Inflammatory macrophage (primary cell): ENCODE results near the gene TSPO.

ENCODE experiments used
- DNase-seq, 2 donors: peaks; one replicate each; pipeline ENCODE4 v3.0.0-alpha.2; 2020 to 2022

The TSPO gene

DNA sequence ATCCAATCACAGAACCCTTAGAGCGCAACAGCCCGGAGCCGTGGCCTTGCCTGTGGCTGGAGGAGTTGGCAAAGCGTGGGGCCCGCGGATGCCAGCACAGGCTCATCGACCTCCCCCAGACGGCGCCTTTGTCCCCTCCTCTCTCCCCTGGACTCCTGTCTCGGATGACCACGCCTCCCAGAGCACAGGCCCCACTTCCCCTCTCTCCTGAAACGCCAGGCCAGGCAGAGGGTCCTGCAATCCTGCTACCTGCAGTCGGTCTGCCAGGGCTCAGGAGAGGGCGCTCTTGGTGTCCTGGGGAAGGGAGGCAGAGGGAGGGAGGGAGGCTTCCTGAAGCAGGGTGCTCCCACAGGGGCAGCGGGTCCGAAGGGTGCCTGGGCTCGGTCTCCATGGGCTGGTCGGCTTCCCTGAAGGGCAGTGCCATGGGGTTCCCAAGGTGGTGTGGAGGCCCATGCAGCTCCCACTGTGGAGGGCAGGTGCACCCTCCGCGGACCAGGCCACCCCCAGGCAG is 52.2 kb downstream of the TSPO start:
- DNase-seq = no peak

DNA sequence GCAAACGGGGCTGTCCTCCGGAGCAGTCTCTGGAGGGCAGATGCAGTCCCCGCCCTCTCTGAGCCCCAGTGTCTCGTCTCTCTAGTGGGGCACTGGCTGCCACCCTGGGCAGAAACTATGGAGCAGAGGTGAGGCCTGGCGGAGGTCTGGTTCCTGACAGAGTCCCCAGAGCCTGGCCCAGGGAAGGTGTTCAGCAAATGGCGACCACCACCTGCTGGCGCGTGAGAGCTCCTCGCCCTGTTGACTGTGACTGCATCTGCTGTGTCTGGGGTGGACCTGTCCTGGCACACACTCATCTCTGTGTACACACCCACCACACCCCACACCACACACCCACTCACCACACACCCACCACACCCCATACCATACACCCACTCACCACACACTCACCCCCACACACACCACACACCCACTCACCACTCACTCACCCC is 53.9 kb downstream of the TSPO start:
- DNase-seq = no peak

DNA sequence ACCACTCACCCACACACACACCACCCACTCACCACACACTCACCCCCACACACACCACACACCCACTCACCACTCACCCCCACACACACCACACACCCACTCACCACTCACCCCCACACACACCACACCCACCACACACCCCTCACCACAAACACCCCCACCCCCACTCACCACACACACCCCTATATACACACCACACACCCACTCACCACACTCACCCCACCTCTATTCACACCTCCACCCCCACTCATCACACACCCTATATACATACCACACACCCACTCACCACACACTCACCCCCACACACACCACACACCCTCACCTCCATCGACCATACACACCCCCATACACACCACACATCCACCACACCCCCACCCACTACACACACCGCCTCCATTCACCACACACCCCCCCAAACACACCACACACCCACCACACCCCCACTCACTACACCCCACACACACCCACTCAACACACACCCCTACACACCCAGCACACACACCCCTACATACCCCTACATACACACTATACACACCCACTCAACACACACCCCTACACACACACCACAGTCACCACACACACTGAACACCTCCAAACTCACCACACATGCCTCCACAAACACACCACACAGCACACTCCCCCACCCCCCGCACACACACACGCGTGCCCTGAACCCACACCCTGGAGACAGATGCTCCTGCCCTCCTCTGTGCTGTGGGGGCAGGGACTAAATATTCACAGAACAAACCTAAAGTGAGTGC is 54.6 kb downstream of the TSPO start:
- DNase-seq = no peak

DNA sequence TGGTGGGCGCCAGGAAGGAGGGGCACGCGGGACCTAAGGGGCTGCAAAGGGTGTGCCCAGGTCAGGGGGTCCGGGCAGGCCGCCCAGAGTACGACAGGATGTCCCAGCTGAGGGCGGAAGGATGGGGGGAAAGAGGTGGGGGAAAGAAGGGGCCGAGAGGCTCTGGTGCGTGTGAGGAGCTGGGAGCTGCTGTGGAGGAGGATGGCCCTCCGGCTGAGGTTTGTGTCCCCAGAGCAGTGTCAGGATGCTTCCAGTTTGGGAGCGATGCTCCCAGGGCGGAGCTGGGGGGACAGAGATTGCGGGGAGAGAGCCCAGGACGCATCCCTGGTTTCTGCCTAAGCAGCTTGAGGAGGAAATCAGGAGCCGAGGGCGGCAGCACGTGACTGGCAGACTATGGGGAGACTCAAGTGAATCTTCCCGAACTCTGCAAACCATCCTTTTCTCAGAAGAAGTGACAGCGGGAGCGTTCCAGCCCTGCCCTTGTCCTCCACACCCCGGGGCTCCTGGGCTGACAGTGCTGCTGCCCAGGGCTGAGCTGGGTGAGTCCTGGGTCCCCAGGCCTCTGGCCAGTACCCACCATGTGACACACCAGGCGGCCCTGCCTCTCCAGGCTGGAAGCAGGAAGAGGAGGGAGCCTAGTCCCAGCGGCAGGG is 55.3 kb downstream of the TSPO start:
- peak in 1 of 2 donors; percentile 6 for DNase-seq

DNA sequence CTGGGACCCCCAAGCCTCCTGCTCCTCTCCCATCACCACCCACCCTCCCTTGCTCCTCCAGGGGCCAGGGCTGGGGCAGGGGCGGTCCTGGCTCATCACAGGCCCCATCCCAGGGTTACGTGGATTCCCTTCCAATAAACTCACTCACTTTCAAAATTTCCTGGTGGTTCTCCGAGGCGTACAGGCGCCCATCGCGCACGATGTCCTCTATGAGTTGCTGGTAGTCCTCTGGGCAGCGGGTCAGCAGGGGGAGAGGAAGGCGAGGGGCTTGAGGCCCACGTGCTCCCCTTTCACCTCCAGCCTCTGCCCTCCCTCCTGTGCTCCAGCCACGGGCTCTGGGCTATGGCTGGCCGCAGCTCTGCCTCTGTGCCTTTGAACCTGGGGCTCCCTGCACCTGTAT is 56.0 kb downstream of the TSPO start:
- DNase-seq = no peak

DNA sequence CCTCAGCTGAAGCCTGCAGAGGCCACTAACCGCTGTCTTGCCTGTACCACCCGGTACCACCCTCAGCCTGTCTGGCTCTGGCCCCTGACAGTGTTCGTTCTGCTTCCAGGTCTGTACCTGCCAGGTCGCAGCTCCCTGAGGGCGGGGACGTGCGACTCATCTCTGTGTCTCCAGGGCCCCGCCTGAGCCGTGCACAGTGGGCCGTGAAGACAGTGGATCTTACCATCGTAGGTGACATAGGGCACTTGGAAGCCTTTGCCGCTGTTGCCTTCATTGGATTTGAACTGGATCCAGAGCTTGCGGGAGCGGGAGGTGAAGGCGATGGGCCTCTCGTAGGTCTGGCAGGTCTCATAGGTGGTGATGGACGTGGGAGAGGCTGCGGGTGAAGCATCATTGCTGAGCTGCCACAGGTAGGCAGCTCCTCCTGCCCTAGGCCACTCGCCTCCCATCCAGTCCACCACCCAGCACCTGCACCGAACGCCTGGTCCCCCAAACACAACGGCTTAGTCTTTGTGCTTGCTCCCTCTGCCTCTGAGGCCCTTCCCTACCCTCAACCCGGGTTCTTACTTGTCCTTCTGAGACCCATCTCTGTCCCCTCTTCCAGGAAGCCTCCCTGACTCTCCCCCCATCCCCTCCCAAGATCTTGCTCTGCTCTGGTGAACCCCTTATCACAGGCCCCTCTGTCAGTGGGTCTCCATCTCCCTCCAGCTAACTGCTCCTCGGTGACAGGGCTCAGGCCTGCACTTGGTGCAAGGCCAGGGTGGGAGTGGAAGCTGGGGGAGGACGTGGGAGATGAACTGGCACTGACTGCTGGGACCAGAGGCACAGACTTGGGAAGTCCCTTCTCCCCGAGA is 56.7 kb downstream of the TSPO start:
- DNase-seq = no peak

DNA sequence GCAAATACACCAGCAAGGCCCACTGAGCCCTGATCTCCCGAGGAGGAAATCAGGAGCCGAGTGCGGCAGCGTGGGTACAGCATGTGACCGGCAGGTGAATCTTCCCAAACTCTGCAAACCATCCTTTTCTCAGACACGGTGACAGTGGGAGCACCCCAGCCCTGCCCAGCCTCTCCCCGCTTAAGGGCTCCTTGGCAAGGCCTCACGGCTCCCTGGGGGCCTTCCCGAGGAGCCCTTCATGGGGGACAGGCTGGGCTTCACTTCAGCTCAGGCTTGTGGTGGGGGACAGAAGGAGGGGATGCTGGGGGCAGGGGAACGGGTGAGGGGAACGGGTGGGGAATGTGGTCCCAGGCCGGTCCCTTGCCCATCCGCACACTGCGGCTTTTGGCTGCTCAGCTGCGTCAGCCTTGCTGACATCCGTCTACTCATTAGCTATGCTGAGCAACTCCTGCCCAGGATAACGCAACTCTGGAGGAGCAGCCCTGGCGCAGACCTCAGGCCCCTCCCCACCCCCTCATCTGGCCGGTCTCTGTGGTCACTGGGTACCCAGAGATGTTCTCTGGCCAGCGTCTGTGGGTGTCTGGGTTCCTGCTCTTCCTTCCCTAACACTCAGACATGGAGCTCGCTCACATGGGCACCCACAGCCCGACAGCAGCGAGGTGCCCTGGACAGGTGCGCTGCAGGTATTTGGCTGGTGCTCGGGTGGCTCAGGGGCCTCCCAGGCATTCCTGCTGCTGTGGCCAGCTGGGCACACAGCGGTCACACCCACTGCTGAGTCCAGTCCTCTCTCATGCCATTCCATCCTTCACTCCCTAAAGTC is 57.6 kb downstream of the TSPO start:
- no peak for DNase-seq

DNA sequence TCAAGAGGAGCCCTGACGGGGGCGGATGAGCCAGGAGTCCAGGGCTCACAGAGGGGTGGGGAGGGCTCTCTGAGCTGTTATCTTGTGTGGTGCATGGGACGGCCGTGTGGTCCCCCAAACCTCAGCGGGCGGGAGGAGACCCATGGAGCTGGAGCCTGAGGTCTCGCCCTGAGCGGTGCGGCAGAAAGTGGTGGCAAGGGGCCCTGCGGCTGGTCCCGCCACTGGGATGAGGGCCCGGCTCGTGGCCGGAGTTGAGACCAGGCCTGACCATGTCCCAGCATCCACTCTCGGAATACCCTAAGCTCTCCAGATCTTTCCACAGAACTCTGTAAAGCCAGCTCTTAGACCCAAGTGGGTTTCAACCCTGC is 58.1 kb downstream of the TSPO start:
- no peak for DNase-seq

DNA sequence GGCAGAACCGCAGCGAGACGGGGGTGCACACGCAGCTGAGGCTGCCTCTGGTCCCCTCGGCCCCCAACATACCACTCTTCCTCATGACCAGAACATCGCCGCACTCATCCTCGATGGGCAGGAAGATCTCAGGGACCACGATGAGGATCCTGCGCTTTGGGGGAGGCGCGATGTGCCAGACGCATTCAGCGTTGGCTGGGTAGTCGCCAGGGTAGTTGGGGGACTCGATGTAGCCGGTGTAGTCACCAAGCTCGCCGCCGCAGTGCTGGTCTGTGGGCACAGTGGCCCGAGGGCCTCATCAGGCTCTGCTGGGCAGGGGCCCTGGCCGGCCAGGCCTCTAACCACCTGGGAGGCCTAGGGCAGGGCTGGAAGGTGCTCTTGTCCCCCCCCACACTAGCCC is 58.6 kb downstream of the TSPO start:
- no peak for DNase-seq

DNA sequence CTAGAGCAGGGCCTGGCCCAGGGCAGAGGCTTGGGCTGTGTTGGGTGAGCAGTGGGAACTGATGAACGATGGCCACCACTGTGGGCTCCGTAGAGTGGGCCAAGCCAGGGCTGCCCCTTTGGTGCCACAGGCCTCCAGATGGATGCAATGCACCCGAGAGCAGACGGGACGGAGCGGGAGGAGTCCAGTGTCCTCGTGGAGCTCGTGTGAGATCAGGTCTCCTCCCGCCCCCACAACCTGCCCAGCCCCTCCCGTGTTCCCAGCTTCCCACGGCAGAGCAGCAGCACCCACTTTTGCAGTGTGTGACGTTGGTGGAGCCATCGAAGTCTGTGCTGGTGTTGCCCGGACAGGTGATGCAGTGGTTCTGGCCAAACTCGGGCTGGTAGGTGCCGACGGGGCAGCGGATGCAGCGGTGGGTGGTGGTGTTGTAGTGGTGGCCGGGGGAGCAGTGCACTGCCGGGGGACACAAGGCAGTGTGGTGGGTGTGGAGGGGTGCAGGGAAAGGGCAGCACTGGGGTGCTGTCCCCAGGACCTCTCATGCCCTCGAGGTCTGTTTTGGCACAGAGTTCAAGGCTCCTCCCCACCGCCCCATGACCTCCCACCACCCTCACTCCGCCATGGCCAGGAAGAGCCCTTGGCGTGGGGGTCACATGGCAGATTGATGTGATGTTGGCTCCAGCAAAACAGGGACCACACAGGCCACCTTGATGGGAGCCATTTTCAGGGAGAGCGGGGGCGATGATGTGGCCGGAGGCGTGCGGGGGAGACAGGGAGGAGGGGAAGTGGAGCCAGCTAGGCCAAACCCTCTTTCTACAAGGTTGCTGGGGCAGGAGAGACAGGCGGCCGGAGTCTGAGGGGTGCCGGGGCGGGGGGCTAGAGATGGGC is 59.5 kb downstream of the TSPO start:
- DNase-seq = no peak

DNA sequence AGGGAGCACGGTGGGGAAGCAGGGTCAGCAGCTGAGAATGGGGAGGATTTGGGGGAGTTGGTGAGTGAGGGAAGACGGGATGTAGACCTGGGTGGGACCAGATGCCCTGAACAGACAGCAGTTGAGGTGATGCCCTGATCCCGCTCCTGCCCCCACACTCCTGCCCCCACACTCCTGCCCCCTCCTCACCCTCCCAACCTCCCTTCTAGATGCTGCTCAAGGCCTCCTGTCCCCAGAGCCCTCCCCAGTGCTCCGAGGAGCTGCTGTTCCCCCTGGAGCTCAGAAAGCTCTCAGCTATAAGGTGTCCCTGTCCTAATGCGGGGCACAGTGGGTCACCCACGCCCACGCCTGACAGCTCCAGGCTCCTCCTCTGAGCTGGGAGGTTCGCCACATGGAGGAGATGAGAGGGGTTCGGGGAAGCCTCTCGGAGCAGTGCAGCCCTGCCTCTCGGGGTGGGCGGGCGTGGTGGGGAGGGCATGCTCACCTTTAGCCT is 60.6 kb downstream of the TSPO start:
- no peak for DNase-seq

DNA sequence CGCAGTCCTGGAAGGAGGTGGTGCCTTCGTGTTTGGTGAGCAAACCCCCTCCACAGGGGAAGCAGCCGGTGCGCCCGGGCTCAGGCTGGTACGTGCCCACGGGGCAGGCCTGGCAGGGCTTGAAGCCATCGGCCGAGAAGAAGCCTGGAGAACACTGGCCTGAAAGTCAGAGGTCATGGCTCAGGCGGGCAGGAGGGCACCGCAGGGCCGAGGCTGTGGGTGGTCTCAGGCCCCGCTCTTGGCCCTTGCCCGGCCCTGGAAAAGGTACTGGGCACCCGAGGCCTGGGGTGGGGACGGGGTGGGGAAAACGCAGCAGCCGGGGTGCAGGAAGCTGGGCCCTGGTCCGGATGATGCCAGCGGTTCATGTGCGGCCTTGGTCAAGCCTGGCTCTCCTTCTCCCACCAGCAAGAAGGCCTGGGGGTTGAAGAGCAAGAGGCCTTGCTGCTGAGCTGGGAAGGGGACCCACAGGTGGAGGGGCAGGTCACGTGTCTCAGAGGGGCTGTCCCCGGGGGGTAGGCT is 61.1 kb downstream of the TSPO start:
- DNase-seq = no peak
